NCI-H1694 (cell line): ENCODE results near the gene IL13.

ENCODE experiments used
- DNase-seq: peaks from one replicate; lab custom pipeline; 2025; lab: John Stamatoyannopoulos, UW

The IL13 gene

DNA sequence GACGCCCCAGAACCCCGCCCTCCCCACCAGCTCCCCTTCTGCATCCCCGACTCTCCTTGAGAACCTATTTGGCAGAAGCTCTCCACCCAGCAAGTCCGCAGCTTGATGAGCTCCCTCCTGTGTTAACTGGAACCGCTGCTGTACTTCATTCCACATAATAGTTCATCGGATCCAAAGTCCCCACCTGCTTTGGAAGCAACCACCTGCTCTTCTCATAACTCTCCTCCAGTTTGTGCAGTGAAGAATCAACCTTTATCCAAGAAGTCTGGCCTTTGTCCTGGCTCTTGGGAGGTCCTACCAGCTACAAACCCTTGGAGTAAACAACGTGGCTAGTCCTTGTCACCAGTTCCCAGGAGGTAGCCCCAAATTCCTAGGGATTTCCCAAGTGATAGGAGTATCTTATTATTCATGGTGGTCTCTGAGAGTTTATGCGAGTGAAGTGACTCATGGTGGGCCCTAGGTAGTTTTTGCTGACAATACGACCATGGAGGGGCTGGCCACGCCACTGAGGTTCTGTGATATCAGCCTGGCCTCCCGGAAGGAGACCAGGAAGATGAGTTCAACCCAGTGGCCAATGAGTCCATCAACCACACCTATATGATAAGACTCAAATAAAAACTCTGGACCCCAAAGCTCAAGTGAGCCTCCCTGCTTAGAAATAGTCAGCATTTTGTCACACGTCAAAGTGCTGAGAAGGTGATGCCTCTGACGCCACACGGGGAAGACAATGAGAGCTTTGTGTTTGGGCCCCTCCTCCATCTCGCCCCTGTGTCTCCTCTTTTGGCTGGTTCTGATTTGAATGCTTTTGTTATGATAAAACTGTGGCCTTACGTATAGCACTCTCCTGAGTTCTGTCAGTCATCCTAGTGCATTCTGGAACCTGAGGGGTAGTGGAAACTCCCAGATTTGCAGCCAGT is 12.3 kb downstream of the IL13 start:
- no peak for DNase-seq

DNA sequence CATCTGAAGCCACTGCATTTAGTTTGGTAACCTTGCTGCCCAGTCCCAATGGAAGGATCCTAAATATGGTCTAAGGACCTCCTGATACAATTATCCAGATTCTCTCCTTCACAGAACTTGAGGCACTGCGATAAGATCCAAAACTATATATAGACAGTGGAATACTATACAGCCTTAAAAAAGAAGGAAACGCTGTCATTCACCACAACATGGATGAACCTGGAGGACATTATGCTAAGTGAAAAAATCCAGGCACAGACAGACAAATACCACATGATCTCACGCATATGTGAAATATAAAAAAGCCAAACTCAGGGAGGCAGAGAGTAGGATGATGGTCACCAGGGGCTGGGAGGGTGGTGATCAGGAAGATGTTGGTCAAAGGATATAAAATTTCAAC is 13.0 kb downstream of the IL13 start:
- no peak for DNase-seq

- DNase-seq, result no peak
These were observed 15.5 kb downstream of the IL13 start for GRCh38 chr5:132673488-132673887.

DNA sequence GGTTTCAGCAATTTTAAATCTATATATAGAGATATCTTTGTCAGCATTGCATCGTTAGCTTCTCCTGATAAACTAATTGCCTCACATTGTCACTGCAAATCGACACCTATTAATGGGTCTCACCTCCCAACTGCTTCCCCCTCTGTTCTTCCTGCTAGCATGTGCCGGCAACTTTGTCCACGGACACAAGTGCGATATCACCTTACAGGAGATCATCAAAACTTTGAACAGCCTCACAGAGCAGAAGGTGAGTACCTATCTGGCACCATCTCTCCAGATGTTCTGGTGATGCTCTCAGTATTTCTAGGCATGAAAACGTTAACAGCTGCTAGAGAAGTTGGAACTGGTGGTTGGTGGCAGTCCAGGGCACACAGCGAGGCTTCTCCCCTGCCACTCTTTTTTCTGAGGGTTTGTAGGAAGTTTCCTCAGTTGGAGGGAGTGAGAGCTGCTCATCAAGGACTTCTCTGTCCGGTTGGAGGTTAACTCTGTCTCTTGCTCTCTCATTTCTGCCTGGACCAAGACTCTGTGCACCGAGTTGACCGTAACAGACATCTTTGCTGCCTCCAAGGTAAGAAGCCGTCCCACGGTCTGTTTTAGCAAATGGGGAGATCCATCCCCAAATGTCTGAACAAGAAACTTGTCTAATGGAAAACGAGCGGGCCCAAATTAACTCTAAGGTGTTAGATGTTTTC is 16.1 kb downstream of the IL13 start, which contains the start of gene IL4:
Gene IL4, plus strand, starts transcription at position 51 of the 692 bp plus-strand sequence. Its CDS starts 62 bp downstream, at position 113.
- no peak for DNase-seq

DNA sequence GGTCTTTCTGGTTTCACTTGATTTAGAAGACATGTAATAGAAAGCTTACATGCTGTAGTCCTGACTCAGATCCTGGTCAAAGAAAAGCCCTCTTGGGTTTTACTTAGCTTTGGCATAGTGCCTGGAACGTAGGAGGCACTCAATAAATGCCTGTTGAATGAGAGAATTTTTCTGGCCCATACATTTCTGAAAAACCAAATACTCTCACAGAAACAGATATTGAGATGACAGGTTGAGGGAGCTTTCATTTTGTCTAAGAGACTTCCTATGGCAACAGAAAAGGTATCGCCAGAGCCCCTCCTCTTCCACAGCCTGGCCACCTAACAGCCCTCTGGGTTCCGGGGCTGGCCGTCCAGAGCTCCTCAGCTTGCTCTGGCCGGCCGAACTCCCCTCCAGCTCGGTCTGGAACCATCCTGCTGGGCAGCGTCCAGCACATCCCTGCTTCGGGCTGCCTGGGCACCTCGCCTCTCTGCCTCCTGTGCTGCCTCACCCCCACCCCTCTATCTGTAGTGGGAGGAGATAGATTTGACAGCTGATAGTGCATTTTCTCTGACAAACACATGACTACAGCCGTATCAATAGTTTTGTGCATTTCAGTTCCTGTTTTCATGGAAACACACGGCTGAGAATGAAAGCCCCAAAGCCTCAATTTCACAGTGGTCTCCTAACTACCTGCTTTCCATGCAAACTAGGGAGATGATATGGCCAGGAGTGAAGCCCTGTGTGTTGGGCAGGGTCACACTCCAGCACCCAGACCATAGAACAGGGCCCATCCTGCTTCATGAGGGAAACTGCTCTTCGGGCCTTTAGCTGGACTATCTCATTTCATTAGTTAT is 16.9 kb downstream of the IL13 start:
- DNase-seq, result no peak

GRCh38 chr5:132675936-132676689 is 18.1 kb downstream of the IL13 start:
- no peak for DNase-seq

DNA sequence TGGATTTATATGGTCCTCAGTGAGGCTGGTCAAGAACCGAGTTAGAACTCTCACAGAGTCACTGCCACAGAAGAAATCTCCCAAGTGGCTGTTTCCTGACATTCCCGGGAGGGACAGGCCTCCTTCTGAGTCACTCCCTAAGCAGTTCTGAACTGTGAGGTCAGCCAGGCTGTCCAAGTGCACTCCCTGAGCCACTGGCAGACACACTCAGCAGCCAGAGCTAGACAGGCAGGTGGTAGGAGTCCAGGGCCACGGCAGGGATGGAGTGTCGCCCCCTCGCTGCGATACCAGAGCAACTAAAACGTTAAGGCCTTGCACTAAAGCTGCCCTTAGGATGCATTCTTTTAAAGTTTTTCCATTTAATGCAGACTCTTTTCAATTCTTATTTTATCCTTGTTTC is 19.2 kb downstream of the IL13 start:
- DNase-seq, result no peak

DNA sequence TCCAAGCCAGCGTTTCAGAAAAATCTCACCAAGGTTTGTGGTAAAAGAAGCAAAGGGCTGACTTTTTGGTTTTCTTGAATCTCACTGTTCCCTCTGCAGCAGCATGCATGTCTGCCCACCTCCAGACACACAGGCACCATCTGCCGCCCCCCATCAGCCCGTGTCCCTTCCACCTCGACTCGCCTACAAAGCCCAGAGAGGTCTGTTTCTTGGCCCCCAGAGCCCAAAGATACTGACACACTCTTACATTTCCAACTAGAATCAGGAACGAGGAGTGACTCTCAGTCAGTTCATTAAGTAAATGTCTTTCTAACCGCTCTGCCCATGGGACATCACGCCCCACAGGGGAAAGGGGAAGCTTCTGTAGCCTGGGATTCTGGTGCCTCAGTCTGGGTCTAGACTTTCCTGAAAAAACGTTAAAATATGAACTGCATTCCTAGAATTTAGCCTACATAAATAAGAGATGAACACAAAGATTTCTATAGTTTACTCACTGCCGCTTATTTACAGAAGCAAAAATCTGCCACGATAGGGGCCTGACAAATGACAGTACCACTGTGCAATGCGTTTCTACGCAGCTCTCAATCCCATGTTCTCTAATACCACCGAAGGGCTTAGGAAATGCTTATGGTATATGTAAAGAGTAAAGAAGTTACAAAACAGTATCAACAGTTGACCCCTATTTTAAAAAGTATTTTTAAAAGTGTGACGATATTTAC is 19.9 kb downstream of the IL13 start:
- no peak for DNase-seq

DNA sequence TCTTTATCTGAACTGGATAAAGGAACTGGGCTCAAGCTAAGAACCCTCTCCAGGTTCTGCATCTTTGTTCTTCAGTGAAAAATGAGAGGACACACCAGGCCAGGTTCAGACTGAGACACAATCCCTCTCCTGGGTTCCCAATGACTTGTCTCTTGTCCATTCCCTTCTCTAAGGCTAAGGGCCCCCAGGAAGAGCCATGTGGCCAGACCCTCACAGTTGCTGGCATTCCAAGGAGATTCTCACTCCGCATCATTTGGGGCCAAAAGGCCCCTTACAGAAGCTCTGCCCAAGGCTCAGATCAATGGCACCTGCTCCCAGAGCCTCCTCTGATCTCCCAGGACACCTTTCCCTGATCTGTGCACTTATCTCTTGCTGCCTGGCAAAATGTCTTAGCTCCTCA is 20.8 kb downstream of the IL13 start:
- no peak for DNase-seq

DNA sequence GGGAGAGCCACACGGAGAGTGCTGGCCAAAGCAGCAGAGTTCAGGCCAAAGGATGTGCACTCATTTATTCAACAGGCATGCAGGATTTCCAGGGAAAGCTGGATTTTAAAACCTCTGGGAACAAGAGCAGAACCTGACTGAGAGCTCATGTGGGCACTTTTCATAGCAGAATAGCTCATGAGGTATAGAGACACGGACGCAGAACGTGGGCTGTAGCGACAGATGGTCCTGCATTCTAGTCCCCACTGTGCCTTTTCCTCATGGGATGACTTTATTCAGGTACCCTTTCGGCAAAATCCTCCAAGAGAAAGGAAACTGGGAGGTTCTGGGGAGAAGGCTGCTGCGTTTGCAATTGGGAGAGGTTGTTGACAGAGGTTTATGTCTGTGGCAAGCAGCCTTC is 21.2 kb downstream of the IL13 start:
- no peak for DNase-seq

DNA sequence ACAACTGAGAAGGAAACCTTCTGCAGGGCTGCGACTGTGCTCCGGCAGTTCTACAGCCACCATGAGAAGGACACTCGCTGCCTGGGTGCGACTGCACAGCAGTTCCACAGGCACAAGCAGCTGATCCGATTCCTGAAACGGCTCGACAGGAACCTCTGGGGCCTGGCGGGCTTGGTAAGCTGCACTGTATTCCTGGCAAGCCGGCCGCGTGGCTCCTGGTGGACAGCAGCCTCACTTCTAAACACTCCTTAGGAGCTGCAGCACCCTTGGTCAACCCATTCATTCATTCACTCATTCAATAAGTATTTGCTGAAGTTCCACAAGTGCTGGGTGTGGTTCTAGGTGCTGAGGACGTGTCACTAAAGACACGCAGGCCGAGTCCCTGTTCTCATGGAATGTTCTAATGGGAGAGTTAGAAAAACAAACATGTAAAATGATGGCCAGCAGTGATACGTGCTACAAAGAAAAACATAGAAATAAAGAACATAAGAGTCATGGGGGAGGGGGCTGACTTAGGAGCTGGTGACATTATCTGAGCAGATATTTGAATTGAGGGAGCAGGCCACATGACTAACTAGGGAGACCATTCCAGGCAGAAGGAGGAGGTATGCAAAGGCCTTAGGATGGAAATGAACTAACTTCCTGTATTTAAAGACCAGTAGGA is 21.9 kb downstream of the IL13 start:
- no peak for DNase-seq

DNA sequence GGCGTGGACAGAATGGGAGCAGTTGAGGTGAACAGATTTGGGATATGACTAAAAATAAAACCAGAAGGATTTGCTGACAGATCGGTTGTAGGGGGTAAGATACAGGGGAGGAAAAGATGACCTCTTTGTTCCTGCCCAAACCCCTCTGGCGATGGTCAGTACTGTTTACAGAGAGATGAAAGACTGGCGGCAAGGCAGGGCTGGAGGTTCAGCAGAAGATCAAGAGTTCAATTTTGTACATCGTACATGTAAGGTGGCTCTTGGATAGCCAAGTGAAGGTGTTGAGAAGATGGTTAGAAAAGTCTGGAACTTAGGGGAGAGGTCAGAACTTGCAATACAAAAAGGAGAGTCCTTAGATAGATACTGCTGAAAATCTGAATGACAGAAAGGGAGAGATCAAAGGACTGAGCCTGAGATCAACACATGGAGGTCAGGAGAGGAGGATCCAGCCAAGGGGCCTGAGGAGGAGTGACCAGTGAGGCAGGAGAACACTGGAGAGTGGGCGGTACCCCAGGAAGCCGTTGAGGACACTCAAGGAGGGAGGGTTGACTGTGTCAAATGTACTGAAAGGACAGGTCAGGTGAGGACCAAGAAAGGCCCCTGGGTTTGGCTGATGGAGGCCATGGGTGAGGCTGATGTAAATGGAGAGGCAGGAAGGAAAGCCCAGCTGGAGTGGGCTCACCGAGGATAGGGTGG is 23.0 kb downstream of the IL13 start:
- DNase-seq, result no peak

DNA sequence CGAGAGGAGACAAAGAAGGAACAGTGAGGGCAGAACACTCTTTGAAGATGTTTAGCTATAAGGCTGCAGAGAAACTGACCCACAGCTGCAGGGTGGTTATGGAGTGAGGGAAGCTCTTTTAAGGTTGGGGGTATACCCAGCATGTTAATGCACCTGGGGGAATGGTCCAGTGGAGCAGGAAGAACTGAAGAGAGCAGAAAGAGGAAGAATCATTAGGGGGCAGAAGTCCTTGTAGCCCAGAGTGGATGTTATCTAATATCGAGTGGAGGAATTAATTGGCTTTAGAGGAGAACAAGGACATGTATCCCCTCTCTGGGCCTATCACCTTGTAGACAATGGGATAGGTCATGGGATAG is 23.5 kb downstream of the IL13 start:
- DNase-seq, result no peak

DNA sequence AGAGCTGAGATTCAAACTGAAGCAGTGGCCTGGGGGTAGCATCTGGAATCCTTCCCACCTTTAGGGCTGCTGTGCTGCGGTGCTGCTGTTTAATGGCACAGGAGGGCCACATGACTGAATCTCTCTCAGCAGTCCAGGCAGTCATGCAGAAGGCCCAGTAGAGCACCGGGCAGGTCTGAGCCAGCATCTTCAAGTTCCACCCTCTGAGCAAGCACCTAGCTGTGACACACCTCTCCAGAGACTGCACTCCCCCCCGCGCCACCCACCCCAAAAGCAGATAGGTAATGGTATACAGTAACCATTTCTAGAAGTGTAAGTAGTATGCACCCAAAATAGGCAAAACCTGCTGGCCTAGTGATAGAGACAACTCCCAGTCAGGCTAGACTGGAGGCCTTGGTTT is 24.0 kb downstream of the IL13 start:
- no peak for DNase-seq

DNA sequence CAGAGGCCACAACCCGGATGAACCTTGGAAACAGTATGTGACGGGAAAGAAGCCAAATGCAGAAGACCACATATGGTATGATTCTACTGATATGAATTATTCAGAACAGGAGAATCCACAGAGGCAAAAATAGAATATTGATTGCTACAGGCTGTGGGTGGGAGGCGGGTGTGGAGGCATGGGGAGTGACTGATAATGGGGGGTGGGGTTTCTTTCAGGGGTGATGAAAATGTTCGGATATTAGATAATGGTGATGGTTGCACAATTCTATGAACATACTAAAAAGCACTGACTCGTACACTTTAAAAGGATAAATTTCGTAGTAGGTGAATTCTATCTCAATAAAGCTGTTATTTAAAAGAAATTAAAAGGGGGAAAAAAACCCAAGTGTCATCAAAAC is 26.5 kb downstream of the IL13 start:
- no peak for DNase-seq

- no peak for DNase-seq
These were observed 27.1 kb downstream of the IL13 start for GRCh38 chr5:132684922-132685720.

DNA sequence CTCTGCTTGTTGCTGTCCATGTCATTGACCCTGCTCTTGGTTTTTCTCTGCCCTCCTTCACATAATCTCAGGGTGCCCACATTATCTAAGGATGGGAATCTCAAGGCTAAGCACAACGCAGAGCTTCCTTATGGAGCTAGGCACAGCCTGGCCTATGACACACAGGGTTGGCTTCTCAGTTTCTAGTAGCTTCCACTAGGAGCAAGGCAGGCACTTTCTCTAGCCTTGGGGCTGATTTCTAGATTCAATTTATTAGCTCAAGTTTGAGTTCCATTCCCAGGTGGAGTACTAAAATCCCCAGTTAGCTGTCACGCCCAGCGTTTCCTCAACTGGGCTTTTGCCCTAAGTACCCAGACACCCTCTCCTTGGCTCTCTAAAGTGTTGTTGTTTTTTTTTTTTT is 28.2 kb downstream of the IL13 start:
- no peak for DNase-seq

- DNase-seq, result no peak
These were observed 30.0 kb downstream of the IL13 start for GRCh38 chr5:132687995-132688394.
